NCI-H774 (cell line): Measurements from ENCODE around the gene RRBP1.

ENCODE experiments used
- DNase-seq: peaks from one replicate; lab custom pipeline; 2025; lab: John Stamatoyannopoulos, UW

RRBP1 gene

GRCh38 chr20:17622851-17623508 is 59.1 kb downstream of the RRBP1 start:
- no peak for DNase-seq

DNA sequence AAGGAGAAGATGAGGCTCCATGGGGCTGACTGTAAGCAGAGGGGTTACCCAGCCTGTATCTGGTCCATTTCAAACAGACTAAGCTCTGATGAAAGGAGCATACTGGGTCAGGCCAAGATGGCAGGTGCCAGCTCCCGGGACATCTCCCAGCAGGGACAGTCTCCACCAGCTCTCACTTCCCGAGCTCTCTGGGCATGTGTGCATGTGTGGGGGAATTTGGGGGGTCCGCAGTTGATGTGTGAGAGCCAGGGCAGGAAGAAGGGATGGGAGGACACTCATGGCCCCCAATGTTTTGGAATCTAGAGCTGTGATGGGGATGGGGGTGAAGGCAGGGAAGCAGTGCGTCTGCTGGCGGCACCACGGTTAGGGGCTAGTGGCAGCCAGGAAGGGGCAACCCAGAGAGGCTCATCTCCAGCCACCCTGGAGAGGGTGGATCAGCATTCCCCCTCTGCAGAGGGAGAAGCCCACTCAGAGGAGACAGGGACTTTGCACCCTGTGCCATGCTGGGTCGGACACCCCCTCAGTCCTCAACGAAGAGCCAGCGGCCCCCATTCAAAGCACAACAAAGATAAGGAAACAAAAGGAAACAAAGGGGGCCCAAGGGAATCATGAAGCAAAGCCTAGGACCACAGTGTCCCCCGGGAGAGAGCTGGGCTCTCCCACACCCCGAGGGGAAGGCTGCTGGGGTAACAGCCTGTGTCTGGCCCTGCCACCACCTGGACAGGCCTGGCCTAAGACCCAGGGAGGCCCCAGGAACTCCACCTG is 59.8 kb downstream of the RRBP1 start:
- DNase-seq: no peak

GRCh38 chr20:17621229-17621968 is 60.6 kb downstream of the RRBP1 start:
- no peak for DNase-seq

- no peak for DNase-seq
Observed at GRCh38 chr20:17620371-17621228, 61.4 kb downstream of the RRBP1 start.

- no peak for DNase-seq
Observed at GRCh38 chr20:17619351-17620093, 62.5 kb downstream of the RRBP1 start.

GRCh38 chr20:17618673-17619013 is 63.4 kb downstream of the RRBP1 start:
- no peak for DNase-seq

DNA sequence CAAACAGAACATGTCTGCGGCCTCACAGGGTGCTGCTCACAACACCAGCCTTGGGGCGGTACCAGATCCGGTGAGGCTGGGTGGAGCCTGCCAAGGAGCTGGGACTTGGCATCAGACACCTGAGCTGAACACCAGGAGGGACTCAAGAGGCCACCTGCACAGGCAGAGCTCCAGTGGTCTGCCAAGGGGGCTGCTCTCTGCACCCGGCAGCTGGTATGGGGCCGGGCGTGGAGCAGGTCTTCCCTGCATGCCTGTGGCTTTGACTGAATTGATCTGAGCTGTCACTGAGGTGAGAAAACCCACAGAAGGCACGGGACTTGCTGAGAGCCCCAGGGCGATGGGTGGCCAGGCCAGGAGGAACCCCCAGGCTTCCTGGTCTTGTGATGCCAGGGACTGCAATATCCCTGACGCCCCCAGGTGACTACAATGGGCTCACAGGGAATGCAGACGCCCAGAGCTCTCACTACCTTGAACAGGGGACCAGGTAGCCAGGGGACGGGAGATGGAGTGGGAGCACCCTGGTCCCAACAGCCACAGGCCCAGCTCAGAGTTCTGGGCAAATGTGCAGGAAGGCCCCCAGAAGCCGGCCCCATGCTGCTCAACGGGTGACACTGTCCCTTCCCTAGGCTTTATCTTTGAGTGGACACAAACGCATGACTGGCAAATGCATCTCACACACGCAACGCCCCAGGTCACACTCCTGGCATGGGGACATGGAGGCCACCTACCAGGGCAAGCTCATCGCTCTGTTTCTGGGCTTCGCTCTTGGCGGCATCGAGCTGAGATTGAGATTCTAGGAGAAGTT is 64.0 kb downstream of the RRBP1 start:
- no peak for DNase-seq

- DNase-seq: no peak
Observed at GRCh38 chr20:17617212-17617867, 64.7 kb downstream of the RRBP1 start.

DNA sequence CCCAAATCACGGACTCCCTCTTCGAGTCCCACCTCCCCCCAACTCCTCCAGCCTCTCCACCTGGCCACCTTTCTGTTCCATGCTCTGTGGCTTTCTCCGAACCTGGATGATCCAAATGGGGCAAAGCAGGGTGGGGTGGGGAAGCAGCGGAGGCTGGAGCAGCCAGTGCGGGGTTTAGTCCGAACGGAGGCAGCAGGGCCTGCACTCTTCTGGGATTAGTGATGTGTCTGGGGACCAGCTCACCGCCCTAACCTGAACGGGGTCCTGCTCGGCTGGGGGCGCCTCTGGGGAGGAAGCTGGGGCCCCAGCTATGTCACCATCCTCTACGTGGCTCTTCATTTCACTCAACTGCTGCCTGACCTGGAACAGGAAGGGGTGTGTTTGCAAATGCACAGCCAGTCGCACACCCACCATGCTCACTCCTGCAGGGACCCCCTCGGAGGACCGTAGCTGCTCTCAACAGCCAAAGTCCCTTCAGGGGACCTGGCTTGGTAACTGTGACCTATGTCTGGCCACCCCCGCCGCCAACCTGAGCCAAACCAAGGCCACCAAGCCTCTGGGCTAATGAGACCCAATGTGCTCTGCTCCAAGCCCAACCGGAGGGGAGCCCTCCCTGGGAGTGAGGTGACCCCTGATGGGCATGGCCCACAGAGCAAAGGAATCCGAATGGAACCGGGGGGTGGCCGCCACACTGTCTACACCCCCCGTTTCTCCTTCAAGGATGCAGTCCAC is 65.4 kb downstream of the RRBP1 start:
- DNase-seq: no peak

DNA sequence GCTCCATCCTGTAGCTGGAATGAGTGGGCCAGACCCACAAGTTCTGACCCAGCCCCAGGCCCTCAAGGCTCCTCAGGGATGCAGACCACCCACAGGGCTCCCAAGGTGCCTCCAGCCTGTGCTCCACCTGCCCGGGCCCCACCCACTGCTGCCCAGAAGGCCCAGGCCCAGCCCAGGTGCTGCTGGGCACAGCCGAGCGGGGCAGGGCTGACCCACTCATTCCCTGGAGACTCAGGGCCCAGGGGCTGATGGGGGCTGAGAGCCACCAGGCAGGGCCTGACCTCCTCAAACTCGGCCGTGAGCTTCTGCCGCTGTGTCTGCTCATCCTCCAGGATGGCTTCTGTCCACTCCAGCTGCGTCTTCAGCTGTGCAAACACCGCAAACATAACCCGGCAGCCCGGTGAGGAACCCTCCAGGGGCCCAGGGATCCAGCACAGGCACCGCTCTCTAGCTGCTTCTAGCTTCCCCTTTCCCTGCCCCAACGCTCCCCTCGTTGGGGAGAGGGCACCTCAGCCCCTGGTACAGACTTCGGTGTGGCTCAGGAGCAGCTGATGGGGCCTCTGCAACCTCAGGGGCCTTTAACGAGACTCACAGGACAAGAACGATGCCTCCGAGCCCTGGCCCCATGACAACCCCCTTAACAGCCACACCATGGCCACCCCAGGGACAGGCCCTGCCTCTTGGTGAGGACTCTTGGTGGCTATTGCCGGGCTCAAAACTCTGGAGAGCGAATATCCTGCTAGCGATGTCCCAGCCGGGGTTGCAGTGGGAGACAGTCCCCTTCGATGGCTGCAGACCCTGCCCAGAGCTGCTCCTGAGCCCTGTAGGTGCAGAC is 66.2 kb downstream of the RRBP1 start:
- DNase-seq: no peak

DNA sequence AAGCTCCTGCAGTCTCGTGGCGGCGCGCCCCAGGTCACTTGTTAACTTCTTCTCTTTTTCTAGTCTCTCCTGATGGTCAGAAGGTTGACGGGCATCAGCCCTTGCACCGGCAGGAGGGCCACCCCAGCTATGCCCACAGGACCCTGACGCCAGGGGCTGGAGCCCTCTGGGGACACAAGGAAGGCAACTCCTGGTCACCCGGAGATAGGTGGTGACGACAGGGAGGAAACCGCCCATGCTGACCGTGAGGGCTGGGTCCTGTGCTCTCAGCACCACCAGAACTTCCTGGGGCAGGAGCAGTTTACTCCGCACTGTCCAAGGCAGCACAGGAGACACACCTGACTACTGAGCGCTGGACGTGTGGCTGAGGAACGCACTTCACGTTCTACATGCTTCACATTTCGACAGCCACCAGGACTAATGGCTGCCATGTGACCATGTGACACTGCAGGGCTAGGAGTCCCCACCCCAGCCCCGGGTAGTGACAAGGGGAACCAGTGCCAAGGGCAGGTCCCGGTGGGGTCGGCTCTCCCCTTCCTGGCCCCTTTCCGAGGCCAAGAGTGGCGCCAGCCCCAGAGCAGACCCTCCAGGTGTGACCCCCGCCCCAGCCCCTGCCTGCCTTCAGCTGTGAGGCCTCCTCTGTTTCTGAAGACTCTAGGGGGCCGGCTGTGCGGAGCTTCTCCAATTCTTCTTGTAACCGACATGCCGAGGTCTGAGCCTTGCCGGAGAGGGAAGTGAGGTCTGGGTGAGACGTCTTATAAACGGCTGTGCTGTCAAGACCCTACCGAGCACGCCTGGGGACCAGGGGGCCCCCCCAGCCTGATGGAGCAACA is 67.0 kb downstream of the RRBP1 start:
- no peak for DNase-seq

- no peak for DNase-seq
Observed at GRCh38 chr20:17614176-17614811, 67.7 kb downstream of the RRBP1 start.

DNA sequence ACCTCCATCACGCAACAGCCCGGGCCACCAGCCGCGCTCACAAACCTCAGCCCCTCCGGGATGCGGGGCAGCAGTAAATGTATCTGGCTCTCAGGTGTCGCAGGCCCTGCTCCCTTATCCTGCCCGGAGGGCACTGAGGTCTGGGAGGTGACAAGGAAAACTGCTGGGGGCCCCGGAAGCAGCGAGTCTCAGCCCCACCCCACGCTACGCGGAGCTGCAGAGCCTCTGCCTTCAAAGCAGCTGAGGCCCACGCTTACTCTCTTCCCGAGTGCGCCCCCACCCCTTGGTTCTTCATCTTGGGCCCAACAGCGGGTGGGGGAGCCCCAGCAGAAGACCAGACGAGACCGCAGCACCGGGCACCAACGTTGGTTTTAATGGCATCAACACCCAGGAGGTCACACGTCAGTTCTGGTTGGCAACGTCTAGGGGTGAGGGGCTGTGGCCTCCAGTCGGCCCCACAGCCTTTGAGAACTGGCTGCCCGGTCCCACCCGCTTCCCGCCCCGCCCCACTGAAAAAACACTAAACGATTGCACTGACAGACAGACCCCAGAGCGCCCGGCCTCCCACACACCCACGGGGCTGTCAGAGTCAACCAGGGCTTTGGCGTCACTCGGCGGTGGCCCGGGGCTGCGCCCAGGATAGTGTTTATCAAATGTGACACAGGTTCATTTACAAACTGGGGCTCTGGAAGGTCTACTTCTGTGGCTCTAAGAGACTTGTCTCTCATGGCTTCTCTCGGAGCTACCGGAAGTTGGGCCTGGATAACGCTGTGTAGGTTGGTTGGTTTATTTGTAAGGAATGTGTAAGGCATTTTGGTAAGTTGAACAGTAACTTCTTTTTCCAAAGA is 68.5 kb downstream of the RRBP1 start:
- no peak for DNase-seq

- DNase-seq: no peak
Observed at GRCh38 chr20:17612992-17613327, 69.1 kb downstream of the RRBP1 start.

- no peak for DNase-seq
Observed at GRCh38 chr20:17612287-17612991, 69.6 kb downstream of the RRBP1 start.
